ENCODE data around the gene CRHR1. TPM values are rescaled to one million over a fixed set of nuclear protein-coding genes. Genes with fewer than 3 reads are reported as not detected.

CRHR1 gene
- total RNA-seq, 1 donor from 2014 or later: not detected

DNA sequence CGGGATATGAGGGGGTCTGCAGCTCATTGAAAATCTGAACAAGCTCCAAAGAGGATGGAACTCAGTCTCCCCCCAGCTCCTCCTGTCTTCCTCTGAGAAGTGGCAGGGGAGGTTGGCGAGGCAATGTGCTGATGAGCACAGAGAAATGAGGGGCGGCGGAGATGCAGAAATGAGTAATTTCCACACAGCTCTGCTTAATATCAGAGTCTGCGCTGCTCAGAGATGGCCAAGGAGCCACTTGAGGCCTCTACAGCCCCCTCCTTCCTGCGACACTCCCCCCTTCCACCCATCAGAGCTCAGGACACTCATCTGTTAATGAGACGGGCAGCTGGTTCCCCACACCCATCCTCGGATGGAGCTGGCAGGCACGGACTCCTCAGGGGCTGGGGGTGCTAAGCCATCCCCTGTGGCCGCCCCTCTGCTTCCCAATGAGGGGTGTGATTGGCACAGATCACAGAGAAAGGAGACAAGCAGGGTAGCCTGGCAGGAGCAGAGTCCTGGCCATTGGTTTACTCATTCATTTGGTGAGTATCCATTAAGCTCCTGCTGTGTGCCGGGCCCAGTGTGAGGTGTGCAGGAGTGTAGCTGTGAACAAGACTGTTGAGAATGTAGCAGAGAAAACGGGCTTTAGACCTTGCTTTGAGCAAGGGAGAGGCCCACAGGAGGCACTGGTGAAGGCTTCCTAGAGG is 12.7 kb upstream of the CRHR1 start:
- no peak overlapping the region for H3K27ac ChIP-seq
- intact Hi-C loops (cut with DNase I): no loop called here
- H3K9me3 ChIP-seq: no peaks in the 10 kb centered on the region
- TF ChIP-seq, protein P1, sequence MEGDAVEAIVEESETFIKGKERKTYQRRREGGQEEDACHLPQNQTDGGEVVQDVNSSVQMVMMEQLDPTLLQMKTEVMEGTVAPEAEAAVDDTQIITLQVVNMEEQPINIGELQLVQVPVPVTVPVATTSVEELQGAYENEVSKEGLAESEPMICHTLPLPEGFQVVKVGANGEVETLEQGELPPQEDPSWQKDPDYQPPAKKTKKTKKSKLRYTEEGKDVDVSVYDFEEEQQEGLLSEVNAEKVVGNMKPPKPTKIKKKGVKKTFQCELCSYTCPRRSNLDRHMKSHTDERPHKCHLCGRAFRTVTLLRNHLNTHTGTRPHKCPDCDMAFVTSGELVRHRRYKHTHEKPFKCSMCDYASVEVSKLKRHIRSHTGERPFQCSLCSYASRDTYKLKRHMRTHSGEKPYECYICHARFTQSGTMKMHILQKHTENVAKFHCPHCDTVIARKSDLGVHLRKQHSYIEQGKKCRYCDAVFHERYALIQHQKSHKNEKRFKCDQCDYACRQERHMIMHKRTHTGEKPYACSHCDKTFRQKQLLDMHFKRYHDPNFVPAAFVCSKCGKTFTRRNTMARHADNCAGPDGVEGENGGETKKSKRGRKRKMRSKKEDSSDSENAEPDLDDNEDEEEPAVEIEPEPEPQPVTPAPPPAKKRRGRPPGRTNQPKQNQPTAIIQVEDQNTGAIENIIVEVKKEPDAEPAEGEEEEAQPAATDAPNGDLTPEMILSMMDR (IDR thresholded peaks at IDR 0.05): no peak
- H3K4me3 ChIP-seq: no peak overlapping the region
- no peaks in the 10 kb centered on the region for H3K36me3 ChIP-seq
- H3K27me3 ChIP-seq: no peaks in the 10 kb centered on the region
- no peaks in the 10 kb centered on the region for H3K4me1 ChIP-seq
- no peak for DNase-seq (ENCODE audit: low spot score in 2 of 2)

DNA sequence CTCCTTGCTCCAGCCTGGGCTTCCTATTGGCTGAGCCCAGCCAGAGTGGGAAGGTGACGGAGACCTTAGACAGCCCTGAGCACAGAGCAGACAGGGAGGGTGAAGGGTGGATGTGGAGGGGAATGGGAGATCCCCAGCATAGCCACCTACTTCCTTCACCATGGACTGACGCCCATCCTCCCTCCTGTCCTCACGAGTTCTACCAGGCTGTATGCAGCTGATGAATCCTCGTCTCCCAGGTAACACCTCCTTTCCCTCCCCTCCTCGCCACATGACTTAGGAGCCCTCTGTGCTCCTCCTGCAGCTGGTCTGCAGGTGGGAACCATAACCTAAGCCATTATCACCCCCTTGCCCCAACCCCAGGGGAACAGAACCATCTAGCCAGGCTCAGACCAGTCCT is 9.0 kb upstream of the CRHR1 start:
- H3K27ac ChIP-seq: no peak overlapping the region
- intact Hi-C loops (cut with DNase I): no loop called here
- H3K4me1 ChIP-seq: no peaks in the 10 kb centered on the region
- H3K36me3 ChIP-seq: no peaks in the 10 kb centered on the region
- H3K4me3 ChIP-seq: no peak overlapping the region
- TF ChIP-seq, protein P1 (IDR thresholded peaks at IDR 0.05): no peak
- no peaks in the 10 kb centered on the region for H3K27me3 ChIP-seq
- H3K9me3 ChIP-seq: no peaks in the 10 kb centered on the region
- DNase-seq (ENCODE audit: low spot score in 2 of 2): no peak

- H3K9me3 ChIP-seq: no peaks in the 10 kb centered on the region
- no peak for DNase-seq (ENCODE audit: low spot score in 2 of 2)
- no peaks in the 10 kb centered on the region for H3K27me3 ChIP-seq
- intact Hi-C loops (cut with DNase I): no loop called here
- no peaks in the 10 kb centered on the region for H3K4me1 ChIP-seq
- TF ChIP-seq, protein P1 (IDR thresholded peaks at IDR 0.05): no peak
- H3K27ac ChIP-seq: no peak overlapping the region
- H3K4me3 ChIP-seq: no peak overlapping the region
- no peaks in the 10 kb centered on the region for H3K36me3 ChIP-seq
Measured at GRCh38 chr17:45775576-45776011, 8.5 kb upstream of the CRHR1 start.

GRCh38 chr17:45776896-45777295 is 7.2 kb upstream of the CRHR1 start:
- no peaks in the 10 kb centered on the region for H3K27me3 ChIP-seq
- TF ChIP-seq, protein P1 (IDR thresholded peaks at IDR 0.05): no peak
- intact Hi-C loops (cut with DNase I): no loop called here
- H3K36me3 ChIP-seq: no peaks in the 10 kb centered on the region
- no peak overlapping the region for H3K4me3 ChIP-seq
- no peaks in the 10 kb centered on the region for H3K9me3 ChIP-seq
- DNase-seq (ENCODE audit: low spot score in 2 of 2): no peak
- no peaks in the 10 kb centered on the region for H3K4me1 ChIP-seq
- H3K27ac ChIP-seq: no peak overlapping the region

GRCh38 chr17:45777388-45777787 is 6.7 kb upstream of the CRHR1 start:
- intact Hi-C loops (cut with DNase I): no loop called here
- H3K27ac ChIP-seq: no peak overlapping the region
- no peaks in the 10 kb centered on the region for H3K27me3 ChIP-seq
- H3K9me3 ChIP-seq: no peaks in the 10 kb centered on the region
- no peak overlapping the region for H3K4me3 ChIP-seq
- no peak for DNase-seq (ENCODE audit: low spot score in 2 of 2)
- TF ChIP-seq, protein P1 (IDR thresholded peaks at IDR 0.05): no peak
- H3K4me1 ChIP-seq: no peaks in the 10 kb centered on the region
- H3K36me3 ChIP-seq: no peaks in the 10 kb centered on the region
